ENCODE data around the gene FMN1. TPM values are rescaled to one million over a fixed set of nuclear protein-coding genes. Genes with fewer than 3 reads are reported as not detected.

FMN1 gene
- total and polyA plus RNA-seq, 2 donors from 2014 or later = 0.71 to 44.8 TPM

DNA sequence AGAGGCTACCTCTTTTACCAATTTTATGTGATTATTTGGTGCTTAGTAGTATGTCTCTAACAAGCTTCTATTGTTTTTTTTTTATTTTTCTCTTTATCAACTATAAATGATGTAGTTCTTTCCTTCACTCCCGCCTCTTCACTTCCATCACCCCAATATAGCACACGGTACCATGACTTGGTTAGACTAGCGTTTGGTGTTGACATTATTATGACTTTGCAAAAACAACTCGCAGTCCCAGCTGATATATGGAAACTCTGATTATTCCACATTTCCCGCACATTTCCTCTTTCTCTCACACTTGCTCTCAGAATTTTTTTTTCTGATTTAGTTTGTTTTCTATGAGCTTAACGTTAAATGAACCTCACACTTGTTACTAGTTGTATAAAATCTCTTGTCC, 314.5 kb downstream of the FMN1 start:
- DNase-seq (no peak), FAIRE-seq (no peak)
- TF ChIP-seq, protein P1, sequence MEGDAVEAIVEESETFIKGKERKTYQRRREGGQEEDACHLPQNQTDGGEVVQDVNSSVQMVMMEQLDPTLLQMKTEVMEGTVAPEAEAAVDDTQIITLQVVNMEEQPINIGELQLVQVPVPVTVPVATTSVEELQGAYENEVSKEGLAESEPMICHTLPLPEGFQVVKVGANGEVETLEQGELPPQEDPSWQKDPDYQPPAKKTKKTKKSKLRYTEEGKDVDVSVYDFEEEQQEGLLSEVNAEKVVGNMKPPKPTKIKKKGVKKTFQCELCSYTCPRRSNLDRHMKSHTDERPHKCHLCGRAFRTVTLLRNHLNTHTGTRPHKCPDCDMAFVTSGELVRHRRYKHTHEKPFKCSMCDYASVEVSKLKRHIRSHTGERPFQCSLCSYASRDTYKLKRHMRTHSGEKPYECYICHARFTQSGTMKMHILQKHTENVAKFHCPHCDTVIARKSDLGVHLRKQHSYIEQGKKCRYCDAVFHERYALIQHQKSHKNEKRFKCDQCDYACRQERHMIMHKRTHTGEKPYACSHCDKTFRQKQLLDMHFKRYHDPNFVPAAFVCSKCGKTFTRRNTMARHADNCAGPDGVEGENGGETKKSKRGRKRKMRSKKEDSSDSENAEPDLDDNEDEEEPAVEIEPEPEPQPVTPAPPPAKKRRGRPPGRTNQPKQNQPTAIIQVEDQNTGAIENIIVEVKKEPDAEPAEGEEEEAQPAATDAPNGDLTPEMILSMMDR (IDR thresholded peaks at IDR 0.05; ENCODE audit: borderline replicate concordance, extremely low read depth, insufficient read depth) = no peak
- H3K9ac ChIP-seq (ENCODE audit: low read length in 3 of 3) = no peak overlapping the region
- H3K27ac ChIP-seq (ENCODE audit: low read depth in 2 of 2, low read length in 2 of 2) = no peak overlapping the region
- intact Hi-C loops (cut with DNase I) = no loop called here
- H3K4me3 ChIP-seq (ENCODE audit: low read length in 3 of 3) = no peak overlapping the region
- H3K27me3 ChIP-seq (ENCODE audit: control insufficient read depth, insufficient read depth, low read length) = no peaks in the 10 kb centered on the region
- no peaks in the 10 kb centered on the region for H3K36me3 ChIP-seq (ENCODE audit: control insufficient read depth in 2 of 3, insufficient read depth in 3 of 3, low read length in 3 of 3)
- no peaks in the 10 kb centered on the region for H3K9me3 ChIP-seq (ENCODE audit: control insufficient read depth in 2 of 3, insufficient read depth in 1 of 3, low read length in 3 of 3)
- peaks cover 0 to 2% (median 0%) of the 10 kb centered on the region in 3 donors for H3K4me1 ChIP-seq (ENCODE audit: control insufficient read depth in 2 of 3, insufficient read depth in 2 of 3, low read depth in 1 of 3, low read length in 3 of 3)

GRCh38 chr15:32878869-32879805, 315.4 kb downstream of the FMN1 start:
- peaks cover 0 to 2% (median 0%) of the 10 kb centered on the region in 3 donors for H3K4me1 ChIP-seq (ENCODE audit: control insufficient read depth in 2 of 3, insufficient read depth in 2 of 3, low read depth in 1 of 3, low read length in 3 of 3)
- no peak overlapping the region for H3K27ac ChIP-seq (ENCODE audit: low read depth in 2 of 2, low read length in 2 of 2)
- no peaks in the 10 kb centered on the region for H3K36me3 ChIP-seq (ENCODE audit: control insufficient read depth in 2 of 3, insufficient read depth in 3 of 3, low read length in 3 of 3)
- H3K4me3 ChIP-seq (ENCODE audit: low read length in 3 of 3) = no peak overlapping the region
- H3K9ac ChIP-seq (ENCODE audit: low read length in 3 of 3) = no peak overlapping the region
- H3K9me3 ChIP-seq (ENCODE audit: control insufficient read depth in 2 of 3, insufficient read depth in 1 of 3, low read length in 3 of 3) = no peaks in the 10 kb centered on the region
- FAIRE-seq (no peak), DNase-seq (peak in 2 of 5 donors; percentile 65 to 69)
- intact Hi-C loops (cut with DNase I) = no loop called here
- TF ChIP-seq, protein P1 (IDR thresholded peaks at IDR 0.05; ENCODE audit: borderline replicate concordance, extremely low read depth, insufficient read depth) = no peak
- no peaks in the 10 kb centered on the region for H3K27me3 ChIP-seq (ENCODE audit: control insufficient read depth, insufficient read depth, low read length)

DNA sequence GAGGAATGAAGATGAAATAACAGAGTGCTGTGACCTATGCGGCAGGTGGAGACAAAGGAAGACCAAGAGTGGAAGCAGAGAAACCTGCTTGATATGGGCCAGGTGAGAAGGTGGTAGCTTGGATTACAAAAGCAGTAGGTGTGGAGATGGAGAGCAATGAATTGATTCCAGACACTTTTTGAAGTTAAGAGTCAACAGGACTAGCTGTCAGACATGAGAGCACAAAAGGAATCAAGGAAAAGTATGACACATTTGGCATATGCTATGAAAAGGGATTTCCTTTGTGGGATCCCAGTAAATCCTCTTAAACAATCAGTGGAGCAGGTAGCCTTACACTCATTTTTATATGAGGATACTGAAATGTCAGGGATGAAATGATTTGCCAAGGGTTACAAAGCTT, 316.2 kb downstream of the FMN1 start:
- H3K27me3 ChIP-seq (ENCODE audit: control insufficient read depth, insufficient read depth, low read length) = no peaks in the 10 kb centered on the region
- H3K9ac ChIP-seq (ENCODE audit: low read length in 3 of 3) = no peak overlapping the region
- H3K4me1 ChIP-seq (ENCODE audit: control insufficient read depth in 2 of 3, insufficient read depth in 2 of 3, low read depth in 1 of 3, low read length in 3 of 3) = peaks cover 0 to 2% (median 0%) of the 10 kb centered on the region in 3 donors
- intact Hi-C loops (cut with DNase I) = no loop called here
- no peak overlapping the region for H3K27ac ChIP-seq (ENCODE audit: low read depth in 2 of 2, low read length in 2 of 2)
- FAIRE-seq = no peak
- TF ChIP-seq, protein P1 (IDR thresholded peaks at IDR 0.05; ENCODE audit: borderline replicate concordance, extremely low read depth, insufficient read depth) = no peak
- DNase-seq = no peak
- no peaks in the 10 kb centered on the region for H3K9me3 ChIP-seq (ENCODE audit: control insufficient read depth in 2 of 3, insufficient read depth in 1 of 3, low read length in 3 of 3)
- no peaks in the 10 kb centered on the region for H3K36me3 ChIP-seq (ENCODE audit: control insufficient read depth in 2 of 3, insufficient read depth in 3 of 3, low read length in 3 of 3)
- no peak overlapping the region for H3K4me3 ChIP-seq (ENCODE audit: low read length in 3 of 3)
